GM12873 (cell line): ENCODE data around the gene ACER3.

ENCODE experiments used
- TF ChIP-seq, protein P1 (sequence below): IDR thresholded peaks from 2 replicates; pipeline ENCODE4 v1.5.1; 2012; ENCODE audit warnings: low read depth, mild to moderate bottlenecking, moderate library complexity, low read length, control low read depth; ENCODE audit not compliant: insufficient read depth; ENCODE audit errors: missing control alignments

The ACER3 gene

DNA sequence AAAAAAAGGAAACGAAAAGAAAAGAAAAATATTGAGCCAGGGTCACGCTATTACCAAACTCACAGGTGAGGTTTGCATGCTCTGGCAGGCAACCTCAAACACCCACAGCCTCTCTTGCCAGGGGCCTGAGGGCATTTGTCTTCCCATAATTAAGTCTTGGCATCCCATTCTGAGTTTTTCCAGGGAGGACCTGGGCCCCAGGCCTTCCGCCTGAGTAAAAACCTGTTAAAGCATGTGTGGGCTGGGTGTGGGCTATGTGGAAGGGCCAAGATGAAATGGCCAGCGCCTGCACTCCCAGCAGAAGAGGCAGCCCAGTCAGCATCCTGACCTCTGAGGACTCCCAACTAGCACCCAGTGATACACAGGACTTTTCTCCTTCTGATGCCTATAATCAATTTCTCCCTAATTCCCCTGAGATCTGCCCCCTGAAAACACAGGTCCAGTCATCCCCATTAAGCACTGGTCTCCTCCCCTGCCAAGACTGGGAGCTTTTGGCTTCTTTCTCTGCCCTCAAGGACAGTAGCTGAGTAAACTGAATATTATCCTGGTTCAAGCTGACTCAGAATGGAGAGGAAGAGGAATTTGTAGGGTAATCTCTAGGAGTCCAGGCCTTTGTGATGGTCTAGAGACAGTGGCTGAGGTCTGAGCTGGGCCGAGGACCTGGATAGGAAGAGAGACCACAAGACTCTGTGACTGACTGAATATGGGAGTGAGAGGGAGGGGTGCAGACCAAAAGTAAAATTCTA lies 35.6 kb upstream of the ACER3 start:
- TF ChIP-seq, protein P1, sequence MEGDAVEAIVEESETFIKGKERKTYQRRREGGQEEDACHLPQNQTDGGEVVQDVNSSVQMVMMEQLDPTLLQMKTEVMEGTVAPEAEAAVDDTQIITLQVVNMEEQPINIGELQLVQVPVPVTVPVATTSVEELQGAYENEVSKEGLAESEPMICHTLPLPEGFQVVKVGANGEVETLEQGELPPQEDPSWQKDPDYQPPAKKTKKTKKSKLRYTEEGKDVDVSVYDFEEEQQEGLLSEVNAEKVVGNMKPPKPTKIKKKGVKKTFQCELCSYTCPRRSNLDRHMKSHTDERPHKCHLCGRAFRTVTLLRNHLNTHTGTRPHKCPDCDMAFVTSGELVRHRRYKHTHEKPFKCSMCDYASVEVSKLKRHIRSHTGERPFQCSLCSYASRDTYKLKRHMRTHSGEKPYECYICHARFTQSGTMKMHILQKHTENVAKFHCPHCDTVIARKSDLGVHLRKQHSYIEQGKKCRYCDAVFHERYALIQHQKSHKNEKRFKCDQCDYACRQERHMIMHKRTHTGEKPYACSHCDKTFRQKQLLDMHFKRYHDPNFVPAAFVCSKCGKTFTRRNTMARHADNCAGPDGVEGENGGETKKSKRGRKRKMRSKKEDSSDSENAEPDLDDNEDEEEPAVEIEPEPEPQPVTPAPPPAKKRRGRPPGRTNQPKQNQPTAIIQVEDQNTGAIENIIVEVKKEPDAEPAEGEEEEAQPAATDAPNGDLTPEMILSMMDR = no peak

DNA sequence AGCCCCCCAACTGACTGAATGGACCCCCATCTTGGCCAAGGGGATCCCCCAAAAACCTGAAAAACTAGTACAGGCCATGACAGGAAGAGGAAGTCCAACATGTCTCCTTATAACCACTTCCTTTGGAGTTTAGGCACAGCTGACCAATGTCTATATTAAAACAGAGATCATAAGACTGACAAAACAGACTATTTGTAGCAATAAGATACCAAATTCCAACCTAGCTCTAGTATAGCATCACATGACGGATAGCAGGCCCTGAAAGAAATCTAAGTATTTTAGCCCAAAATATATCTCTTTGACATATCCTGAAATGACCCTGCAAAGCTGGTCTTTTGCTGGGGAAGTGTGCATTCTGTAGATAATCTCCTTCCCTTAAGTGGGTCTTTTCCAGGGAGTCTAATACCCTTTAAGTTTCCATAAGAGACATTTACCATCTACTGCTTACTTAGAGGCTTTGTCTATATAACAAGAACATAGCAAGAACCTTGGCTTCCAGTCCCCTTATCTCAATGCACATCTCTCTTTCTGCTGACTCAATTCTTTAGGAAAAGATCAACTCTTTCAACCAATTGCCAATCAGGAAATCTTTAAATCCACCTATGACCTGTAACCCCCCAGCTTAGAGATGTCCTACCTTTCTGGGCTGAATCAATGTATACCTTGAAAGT lies 34.9 kb upstream of the ACER3 start:
- TF ChIP-seq, protein P1 = no peak

DNA sequence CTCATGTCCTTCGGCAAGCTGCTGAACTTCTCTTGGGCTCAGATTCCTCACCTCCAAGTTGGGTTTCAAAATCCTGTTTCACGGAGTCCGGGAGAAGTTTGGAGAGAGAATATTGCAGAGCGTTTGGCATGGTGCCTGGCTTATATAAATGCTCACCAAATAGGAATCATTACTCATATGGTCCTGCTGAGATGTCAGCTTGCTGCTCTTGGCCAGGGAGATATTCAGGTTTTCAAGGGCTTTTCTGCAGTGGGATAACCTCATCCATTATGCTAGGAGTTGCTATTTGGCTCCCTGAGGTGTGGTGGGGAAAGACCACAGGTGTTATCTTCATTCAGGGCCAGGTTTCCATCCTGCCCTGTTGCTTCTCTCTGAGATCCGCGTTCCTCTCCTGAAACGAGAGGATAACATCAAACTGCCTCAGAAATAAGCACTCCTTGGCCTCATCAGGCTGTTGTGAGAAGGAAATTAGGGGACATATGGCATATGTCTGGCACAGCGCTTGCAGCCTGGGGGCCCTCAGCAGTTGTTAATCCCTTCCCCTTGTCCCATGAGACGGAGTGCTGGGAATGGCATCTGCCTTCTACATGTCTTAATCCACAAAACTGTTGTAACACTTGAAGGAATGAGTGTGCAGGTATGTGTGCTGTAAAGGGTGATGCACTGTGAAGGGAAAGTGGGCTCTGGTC lies 29.9 kb upstream of the ACER3 start:
- TF ChIP-seq, protein P1 = no peak

DNA sequence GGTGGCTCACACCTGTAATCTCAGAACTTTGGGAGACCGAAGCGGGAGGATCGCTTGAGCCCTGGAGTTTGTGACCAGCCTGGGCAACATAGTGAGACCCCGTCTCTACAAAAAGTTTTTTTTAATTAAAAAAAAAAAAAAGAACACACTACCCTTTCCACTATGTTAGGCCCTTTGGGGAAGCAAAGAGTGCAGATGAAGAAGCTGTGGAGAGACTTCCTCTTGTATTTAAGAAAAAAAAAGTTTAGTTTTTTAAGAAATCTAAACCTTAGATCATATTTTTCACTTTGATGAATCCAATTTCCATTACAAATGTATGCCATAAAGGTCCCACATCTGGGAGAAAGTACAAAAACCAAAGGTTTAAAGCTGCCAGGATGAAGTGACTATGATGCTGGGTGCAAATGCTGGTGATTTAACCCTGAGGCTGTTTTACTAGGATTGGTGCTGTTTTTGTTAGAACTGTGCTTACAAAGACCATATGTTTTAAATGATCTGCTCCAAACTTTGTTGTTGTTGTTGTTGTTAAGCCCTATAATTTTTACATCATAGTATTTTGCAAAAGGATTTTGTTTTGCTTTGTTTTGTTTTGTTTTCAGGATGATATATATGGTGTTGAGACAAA lies 28.9 kb upstream of the ACER3 start:
- TF ChIP-seq, protein P1 = no peak

DNA sequence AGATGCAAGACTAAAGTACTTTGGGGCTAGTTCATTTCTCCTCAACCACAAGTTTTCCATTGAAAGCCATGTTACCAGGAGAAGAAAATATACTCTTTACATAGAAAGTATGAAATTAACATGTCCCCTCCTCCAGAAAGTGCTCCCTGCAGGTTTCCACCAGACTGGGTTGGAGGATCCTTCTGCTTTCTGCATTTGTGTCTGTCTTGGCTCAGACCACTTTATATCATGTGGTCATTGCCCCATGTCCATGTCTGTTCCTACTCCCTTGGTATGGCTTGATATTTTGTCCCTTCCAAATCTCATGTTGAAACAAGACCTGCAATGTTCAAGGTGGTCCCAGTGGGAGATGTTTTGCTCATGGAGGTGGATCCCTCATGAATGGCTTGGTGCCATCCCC lies 28.4 kb upstream of the ACER3 start:
- TF ChIP-seq, protein P1 = no peak

DNA sequence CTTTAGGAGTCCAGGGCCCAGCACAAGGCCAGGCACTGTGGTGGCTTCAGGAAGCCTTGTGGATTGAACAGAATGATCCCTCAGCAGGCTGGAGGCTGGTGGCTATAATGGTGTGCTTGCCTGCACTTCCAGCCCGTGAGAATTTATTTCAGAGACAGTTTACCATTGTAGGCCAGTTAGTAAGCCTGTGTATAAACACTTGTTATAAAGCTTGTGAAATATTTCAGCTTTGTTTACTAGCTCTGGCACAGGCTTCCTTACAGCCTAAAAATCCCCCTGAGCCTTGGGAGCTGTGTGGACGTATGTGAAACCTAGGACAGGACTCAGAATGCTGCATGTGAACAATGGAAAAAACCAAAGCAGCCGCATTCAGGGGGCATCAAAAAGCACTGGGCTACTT lies 26.6 kb upstream of the ACER3 start:
- TF ChIP-seq, protein P1 = no peak

DNA sequence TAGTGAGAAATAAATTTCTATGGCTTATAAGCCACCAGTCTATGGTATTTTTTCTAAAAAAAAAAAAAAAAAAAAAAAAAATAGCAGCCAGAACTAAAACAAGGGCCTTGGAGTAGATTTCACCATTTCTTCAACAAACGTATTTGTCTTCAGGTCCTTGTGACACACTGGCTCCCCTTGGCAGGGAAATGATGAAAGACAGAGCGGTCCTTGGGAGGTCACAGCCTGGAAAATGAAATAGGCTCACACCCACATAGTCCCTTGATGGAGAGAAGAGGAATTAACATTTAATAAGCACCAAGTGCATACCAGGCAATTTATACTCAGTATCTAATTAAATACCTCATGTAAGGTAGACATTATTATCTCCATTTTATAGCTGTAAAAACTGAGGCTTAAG lies 25.7 kb upstream of the ACER3 start:
- TF ChIP-seq, protein P1 = no peak
